ENCODE results near the gene TTC34.

Gene TTC34

GRCh38 chr1:2640626-2641025 is 160.9 kb downstream of the TTC34 start:
- no peaks in the 10 kb centered on the region for H3K27me3 ChIP-seq (replicated peaks; ENCODE audit: control insufficient read depth, insufficient read depth, low read length)
- no peaks in the 10 kb centered on the region for H3K36me3 ChIP-seq (ENCODE audit: control insufficient read depth, insufficient read depth, low read length)
- no peak for TF ChIP-seq CTCF (IDR thresholded peaks at IDR 0.05; ENCODE audit: insufficient read depth, low read length, poor library complexity, severe bottlenecking)
- no peak overlapping the region for H3K4me3 ChIP-seq (replicated peaks; ENCODE audit: low read depth, low read length)
- DNase-seq (ENCODE audit: extremely low read depth, insufficient read length), result no peak

- no peak for DNase-seq (ENCODE audit: extremely low read depth, insufficient read length)
- Histone ChIP-seq H3K27me3 (replicated peaks; ENCODE audit: control insufficient read depth, insufficient read depth, low read length) (no peaks in the 10 kb centered on the region), H3K4me3 (replicated peaks; ENCODE audit: low read depth, low read length) (no peak overlapping the region), H3K36me3 (ENCODE audit: control insufficient read depth, insufficient read depth, low read length) (no peaks in the 10 kb centered on the region)
- no peak for TF ChIP-seq CTCF (IDR thresholded peaks at IDR 0.05; ENCODE audit: insufficient read depth, low read length, poor library complexity, severe bottlenecking)
Measured at GRCh38 chr1:2639607-2640521, 161.6 kb downstream of the TTC34 start.

- TF ChIP-seq CTCF (IDR thresholded peaks at IDR 0.05; ENCODE audit: insufficient read depth, low read length, poor library complexity, severe bottlenecking), result no peak
- H3K4me3 ChIP-seq (replicated peaks; ENCODE audit: low read depth, low read length), result no peak overlapping the region
- no peaks in the 10 kb centered on the region for H3K27me3 ChIP-seq (replicated peaks; ENCODE audit: control insufficient read depth, insufficient read depth, low read length)
- DNase-seq (ENCODE audit: extremely low read depth, insufficient read length), result no peak
- no peaks in the 10 kb centered on the region for H3K36me3 ChIP-seq (ENCODE audit: control insufficient read depth, insufficient read depth, low read length)
Measured at GRCh38 chr1:2639203-2639602, 162.3 kb downstream of the TTC34 start.

- H3K27me3 ChIP-seq (replicated peaks; ENCODE audit: control insufficient read depth, insufficient read depth, low read length), result no peaks in the 10 kb centered on the region
- no peak for TF ChIP-seq CTCF (IDR thresholded peaks at IDR 0.05; ENCODE audit: insufficient read depth, low read length, poor library complexity, severe bottlenecking)
- no peak for DNase-seq (ENCODE audit: extremely low read depth, insufficient read length)
- no peak overlapping the region for H3K4me3 ChIP-seq (replicated peaks; ENCODE audit: low read depth, low read length)
- no peaks in the 10 kb centered on the region for H3K36me3 ChIP-seq (ENCODE audit: control insufficient read depth, insufficient read depth, low read length)
Measured at GRCh38 chr1:2638466-2639115, 162.9 kb downstream of the TTC34 start.

- no peak for DNase-seq (ENCODE audit: extremely low read depth, insufficient read length)
- Histone ChIP-seq H3K36me3 (ENCODE audit: control insufficient read depth, insufficient read depth, low read length) (no peaks in the 10 kb centered on the region), H3K4me3 (replicated peaks; ENCODE audit: low read depth, low read length) (no peak overlapping the region), H3K27me3 (replicated peaks; ENCODE audit: control insufficient read depth, insufficient read depth, low read length) (no peaks in the 10 kb centered on the region)
- no peak for TF ChIP-seq CTCF (IDR thresholded peaks at IDR 0.05; ENCODE audit: insufficient read depth, low read length, poor library complexity, severe bottlenecking)
Measured at GRCh38 chr1:2637442-2638145, 163.9 kb downstream of the TTC34 start.

All from GM06990 (cell line).